Keratinocyte (primary cell): ENCODE data around the gene ATXN7L1.

Source experiments
- EZH2 ChIP-seq: IDR thresholded peaks from one replicate; pipeline ENCODE4 v1.6.1; 2012; ENCODE audit warnings: inconsistent platforms, mild to moderate bottlenecking, low read length, moderate library complexity
- TF ChIP-seq, protein P1 (sequence below), 3 experiments: IDR thresholded peaks in 1 of 3; conservative IDR thresholded peaks in 1 of 3; optimal IDR thresholded peaks in 1 of 3; 2 replicates in 2 of 3; 3 replicates in 1 of 3; pipeline versions ENCODE3 to v1.5.1; 2011; ENCODE audit warnings: low read length in 3 of 3, mild to moderate bottlenecking in 3 of 3, moderate library complexity in 2 of 3, control low read depth in 1 of 3, inconsistent platforms in 1 of 3; ENCODE audit not compliant: insufficient read depth in 2 of 3; ENCODE audit errors: extremely low read depth in 1 of 3

DNA sequence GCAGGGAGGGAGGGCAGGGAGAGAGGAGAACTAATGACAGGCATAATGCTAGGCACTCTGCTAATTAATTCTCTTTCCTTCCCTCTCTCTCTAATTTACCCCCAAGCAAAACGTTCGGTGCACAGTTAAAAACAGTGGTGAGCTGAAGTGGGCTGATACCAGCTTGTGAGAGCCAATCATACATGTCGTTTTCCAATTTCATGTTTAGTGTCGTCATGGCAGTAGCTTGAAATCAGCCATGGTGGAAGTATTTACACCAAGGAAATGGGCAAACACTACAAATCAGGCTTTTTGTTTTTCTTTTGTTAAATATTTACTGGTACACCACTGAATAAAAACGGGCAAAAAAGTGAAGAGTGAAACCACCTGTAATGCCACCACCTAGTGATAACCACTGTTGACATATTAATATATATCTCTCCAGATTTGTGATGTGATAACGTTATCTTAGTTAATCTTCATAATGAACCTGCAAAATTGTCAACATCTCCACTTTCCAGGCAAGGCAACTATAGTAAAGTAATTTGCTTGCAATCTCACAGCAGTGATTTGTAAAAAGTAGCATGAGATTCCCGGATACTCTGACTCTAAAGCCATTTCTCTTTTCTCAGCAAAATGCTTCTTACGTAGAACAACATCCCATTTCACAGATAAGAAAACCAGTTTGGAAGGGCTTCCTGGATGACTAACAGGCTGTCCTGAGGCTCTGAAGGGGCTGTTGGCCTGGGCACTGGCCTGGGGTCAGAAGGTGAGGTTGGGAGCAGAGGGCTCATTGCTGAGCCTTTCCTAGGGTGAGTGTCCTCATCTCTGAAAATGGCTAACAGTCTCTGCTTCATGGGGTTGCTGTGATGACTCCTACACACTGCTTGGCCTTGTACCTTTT, 83.7 kb downstream of the ATXN7L1 start:
- TF ChIP-seq, protein P1, sequence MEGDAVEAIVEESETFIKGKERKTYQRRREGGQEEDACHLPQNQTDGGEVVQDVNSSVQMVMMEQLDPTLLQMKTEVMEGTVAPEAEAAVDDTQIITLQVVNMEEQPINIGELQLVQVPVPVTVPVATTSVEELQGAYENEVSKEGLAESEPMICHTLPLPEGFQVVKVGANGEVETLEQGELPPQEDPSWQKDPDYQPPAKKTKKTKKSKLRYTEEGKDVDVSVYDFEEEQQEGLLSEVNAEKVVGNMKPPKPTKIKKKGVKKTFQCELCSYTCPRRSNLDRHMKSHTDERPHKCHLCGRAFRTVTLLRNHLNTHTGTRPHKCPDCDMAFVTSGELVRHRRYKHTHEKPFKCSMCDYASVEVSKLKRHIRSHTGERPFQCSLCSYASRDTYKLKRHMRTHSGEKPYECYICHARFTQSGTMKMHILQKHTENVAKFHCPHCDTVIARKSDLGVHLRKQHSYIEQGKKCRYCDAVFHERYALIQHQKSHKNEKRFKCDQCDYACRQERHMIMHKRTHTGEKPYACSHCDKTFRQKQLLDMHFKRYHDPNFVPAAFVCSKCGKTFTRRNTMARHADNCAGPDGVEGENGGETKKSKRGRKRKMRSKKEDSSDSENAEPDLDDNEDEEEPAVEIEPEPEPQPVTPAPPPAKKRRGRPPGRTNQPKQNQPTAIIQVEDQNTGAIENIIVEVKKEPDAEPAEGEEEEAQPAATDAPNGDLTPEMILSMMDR (optimal IDR thresholded peaks at IDR 0.05 in 1 of 3, IDR thresholded peaks at IDR 0.05 in 1 of 3, conservative IDR thresholded peaks at IDR 0.05 in 1 of 3; ENCODE audit: extremely low read depth in 1 of 3, insufficient read depth in 2 of 3, low read length in 3 of 3): no peak
- TF ChIP-seq EZH2: no peak
